SJCRH30 (cell line): Measurements from ENCODE around the gene ZNF846. TPM values are rescaled to one million over a fixed set of nuclear protein-coding genes. Genes with fewer than 3 reads are reported as not detected.
"Not testable (repeated sequence)": the region's sequence is repeated elsewhere in the genome, so short reads cannot be mapped to it uniquely, and the experiment has no call there.

Experiments
- DNase-seq, 2 experiments: peaks; one replicate each; pipeline ENCODE4 v3.0.0-alpha.2; 2015 to 2020
- H3K27ac ChIP-seq: fragments of 250-450 bp; sonication (Bioruptor Pico); 2 replicates; pipeline ENCODE4 v1.5.1; 2020; ENCODE audit warnings: mild to moderate bottlenecking, moderate library complexity
- H3K27me3 ChIP-seq: fragments of 250-450 bp; sonication (Bioruptor Pico); 2 replicates; pipeline ENCODE4 v1.5.1; 2020; ENCODE audit warnings: mild to moderate bottlenecking, moderate library complexity
- H3K36me3 ChIP-seq: fragments of 250-450 bp; sonication (Bioruptor Pico); 2 replicates; pipeline ENCODE4 v1.5.1; 2020; ENCODE audit warnings: mild to moderate bottlenecking, moderate library complexity
- H3K4me1 ChIP-seq: fragments of 250-450 bp; sonication (Bioruptor Pico); 2 replicates; pipeline ENCODE4 v1.5.1; 2020; ENCODE audit warnings: mild to moderate bottlenecking, moderate library complexity
- H3K4me3 ChIP-seq: fragments of 250-450 bp; sonication (Bioruptor Pico); 2 replicates; pipeline ENCODE4 v1.5.1; 2020; ENCODE audit warnings: mild to moderate bottlenecking, moderate library complexity
- H3K9me3 ChIP-seq: fragments of 250-450 bp; sonication (Bioruptor Pico); replicated peaks from 2 replicates; pipeline ENCODE4 v1.5.1; 2020; ENCODE audit warnings: mild to moderate bottlenecking, moderate library complexity
- total RNA-seq: library from RNA; depleted of rRNA; stranded (reverse); fragments of >200 nt; shearing (Covaris generic); gene quantifications from 2 replicates; pipeline ENCODE4 v1.2.3, GENCODE V29; 2014; rRNA removed

The ZNF846 gene
- total RNA-seq, 1 experiment from 2014 or later, result 3.1 TPM

DNA sequence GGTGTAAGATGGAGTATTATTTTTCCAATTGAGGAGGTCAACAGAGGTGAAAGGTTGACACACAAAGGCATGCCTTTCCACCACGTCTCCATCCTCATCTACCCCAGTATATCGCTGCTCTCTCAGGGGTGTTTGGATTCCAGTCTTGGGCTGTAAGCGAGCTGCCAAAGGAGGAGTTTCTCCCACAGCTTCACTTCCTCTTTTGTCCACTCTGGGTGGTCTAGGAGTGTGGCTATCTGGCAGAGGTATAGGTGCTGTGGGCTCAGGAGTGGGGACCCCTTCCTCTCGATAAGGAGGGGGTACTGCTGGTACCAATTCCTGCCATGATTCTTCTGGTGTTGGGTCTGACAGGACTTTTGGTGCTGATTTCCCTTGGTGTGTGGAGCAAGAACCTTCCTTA, 39.4 kb downstream of the ZNF846 start:
- Histone ChIP-seq H3K9me3 (no peaks in the 10 kb centered on the region), H3K27ac (no peak overlapping the region), H3K4me3 (no peak overlapping the region), H3K4me1 (no peaks in the 10 kb centered on the region), H3K27me3 (no peaks in the 10 kb centered on the region), H3K36me3 (no peaks in the 10 kb centered on the region)
- DNase-seq, result no peak

- Histone ChIP-seq H3K36me3 (no peaks in the 10 kb centered on the region), H3K4me3 (no peak overlapping the region), H3K4me1 (no peaks in the 10 kb centered on the region), H3K9me3 (no peaks in the 10 kb centered on the region), H3K27me3 (no peaks in the 10 kb centered on the region), H3K27ac (no peak overlapping the region)
- peak in 1 of 2 experiments; percentile 4 for DNase-seq
Measured at GRCh38 chr19:9727644-9728043, 40.9 kb downstream of the ZNF846 start.

GRCh38 chr19:9725508-9726201, 42.9 kb downstream of the ZNF846 start:
- H3K4me1 ChIP-seq, H3K27me3 ChIP-seq, H3K27ac ChIP-seq, DNase-seq, H3K9me3 ChIP-seq, H3K4me3 ChIP-seq, H3K36me3 ChIP-seq: not testable (repeated sequence)

GRCh38 chr19:9724157-9724556, 44.4 kb downstream of the ZNF846 start:
- H3K4me1 ChIP-seq, result peaks cover 6% of the 10 kb centered on the region; the same call in 1 of the 2 replicates
- H3K36me3 ChIP-seq, result no peaks in the 10 kb centered on the region
- no peak overlapping the region for H3K4me3 ChIP-seq
- 0 out of 2 replicates have a peak, but pooled peaks cover 3% of the 10 kb centered on the region for H3K9me3 ChIP-seq
- H3K27ac ChIP-seq, result no peak overlapping the region
- DNase-seq, result no peak
- H3K27me3 ChIP-seq, result no peaks in the 10 kb centered on the region

DNA sequence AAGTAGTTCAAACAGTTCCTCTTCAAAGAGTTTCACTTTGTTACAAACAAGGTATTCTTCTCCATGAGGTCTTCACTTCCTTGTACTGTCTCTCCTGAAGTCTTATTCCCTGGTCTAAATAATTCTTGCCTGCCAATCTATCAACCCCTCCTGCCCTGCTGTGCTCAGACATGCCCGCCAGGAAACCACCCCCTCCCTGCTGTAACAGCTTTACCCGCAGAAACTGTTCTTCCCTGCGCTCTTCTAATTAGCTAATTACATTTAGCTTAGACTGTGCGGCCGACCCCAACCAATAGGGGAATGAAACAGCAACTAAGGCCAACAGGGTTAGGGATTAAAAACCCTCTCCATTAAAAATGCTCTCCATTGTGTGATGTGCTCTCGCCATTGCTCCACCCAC, 46.7 kb downstream of the ZNF846 start:
- Histone ChIP-seq H3K36me3 (no peaks in the 10 kb centered on the region), H3K9me3 (0 out of 2 replicates have a peak, but pooled peaks cover 3% of the 10 kb centered on the region), H3K27me3 (no peaks in the 10 kb centered on the region), H3K4me1 (peaks cover 6% of the 10 kb centered on the region; the same call in 1 of the 2 replicates), H3K27ac (no peak overlapping the region), H3K4me3 (no peak overlapping the region)
- DNase-seq, result no peak

DNA sequence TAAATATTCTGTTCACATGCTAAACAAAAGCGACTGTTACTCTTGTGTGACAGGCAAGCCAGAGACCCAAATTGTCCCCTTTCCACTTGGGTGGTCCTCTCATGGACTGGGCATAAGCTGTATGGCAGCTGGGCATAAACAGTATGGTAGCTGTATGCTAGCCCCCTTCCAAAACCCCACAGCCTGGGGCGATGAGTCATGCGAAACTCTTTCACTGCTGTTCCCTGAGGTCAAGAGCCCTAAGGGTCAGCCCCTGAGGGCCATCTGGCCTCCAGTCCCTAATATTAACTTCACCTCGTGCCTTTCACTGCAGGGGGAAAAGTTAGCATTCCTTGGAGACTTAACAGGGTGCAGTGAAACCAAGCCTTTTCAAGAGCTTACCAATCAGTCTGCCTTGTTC, 48.0 kb downstream of the ZNF846 start:
- DNase-seq, result peak; percentile 64 to 67
- Histone ChIP-seq H3K9me3 (0 out of 2 replicates have a peak, but pooled peaks cover 3% of the 10 kb centered on the region), H3K27me3 (no peaks in the 10 kb centered on the region), H3K27ac (no peak overlapping the region), H3K4me3 (no peak overlapping the region), H3K36me3 (no peaks in the 10 kb centered on the region), H3K4me1 (peaks cover 6% of the 10 kb centered on the region; the same call in 1 of the 2 replicates)

- DNase-seq, result no peak
- Histone ChIP-seq H3K9me3 (no peaks in the 10 kb centered on the region), H3K27me3 (no peaks in the 10 kb centered on the region), H3K36me3 (no peaks in the 10 kb centered on the region), H3K4me1 (no peaks in the 10 kb centered on the region), H3K4me3 (no peak overlapping the region), H3K27ac (no peak overlapping the region)
Measured at GRCh38 chr19:9711815-9712214, 56.7 kb downstream of the ZNF846 start.

GRCh38 chr19:9709305-9709704, 59.2 kb downstream of the ZNF846 start:
- Histone ChIP-seq H3K27me3 (no peaks in the 10 kb centered on the region), H3K9me3 (no peaks in the 10 kb centered on the region)
- no peak for DNase-seq

GRCh38 chr19:9705836-9706235, 62.7 kb downstream of the ZNF846 start:
- peak; percentile 35 to 64 for DNase-seq
- Histone ChIP-seq H3K9me3 (no peaks in the 10 kb centered on the region), H3K27me3 (no peaks in the 10 kb centered on the region), H3K4me3 (no peak overlapping the region), H3K27ac (no peak overlapping the region), H3K36me3 (no peaks in the 10 kb centered on the region), H3K4me1 (no peaks in the 10 kb centered on the region; the same call in 1 of the 2 replicates)

More at GRCh38 chr19:9709305-9709704, 59.2 kb downstream of the ZNF846 start:
- H3K27ac ChIP-seq, result no peak overlapping the region
- H3K36me3 ChIP-seq, result no peaks in the 10 kb centered on the region
- H3K4me1 ChIP-seq, result no peaks in the 10 kb centered on the region; the same call in 1 of the 2 replicates
- H3K4me3 ChIP-seq, result no peak overlapping the region

- Histone ChIP-seq H3K4me1 (no peaks in the 10 kb centered on the region; the same call in 1 of the 2 replicates), H3K36me3 (no peaks in the 10 kb centered on the region), H3K27me3 (no peaks in the 10 kb centered on the region), H3K4me3 (no peak overlapping the region), H3K27ac (no peak overlapping the region), H3K9me3 (no peaks in the 10 kb centered on the region)
- no peak for DNase-seq
Measured at GRCh38 chr19:9702186-9702585, 66.4 kb downstream of the ZNF846 start.

Other genes with a start within 250 kb of the ZNF846 start
- gene ZNF426, start 230.1 kb downstream of the ZNF846 start, total RNA-seq, result 16.5 and 16.7 TPM in 2 replicates
- gene ZNF121, start 184.2 kb downstream of the ZNF846 start, total RNA-seq, result 69.0 and 71.2 TPM in 2 replicates
- gene ZNF561, start 147.5 kb downstream of the ZNF846 start, total RNA-seq, result 26.5 and 26.9 TPM in 2 replicates
- 34.7 and 37.6 TPM in 2 replicates for gene ZNF562, start 93.6 kb downstream of the ZNF846 start, total RNA-seq
- 20.0 and 20.6 TPM in 2 replicates for gene FBXL12, start 50.3 kb upstream of the ZNF846 start, total RNA-seq
- gene UBL5, start 59.2 kb upstream of the ZNF846 start, total RNA-seq, result 250 and 326 TPM in 2 replicates
- 90.1 and 105 TPM in 2 replicates for gene PIN1, start 66.6 kb upstream of the ZNF846 start, total RNA-seq
- gene OLFM2, start 167.8 kb upstream of the ZNF846 start, total RNA-seq, result 0.20 TPM in 1 of 2 replicates, not detected in the other
- gene COL5A3, start 241.8 kb upstream of the ZNF846 start, total RNA-seq, result not detected in 2 replicates
- not detected in 2 replicates for gene RDH8, start 244.7 kb upstream of the ZNF846 start, total RNA-seq